Bronchial epithelial cell (primary cell): ENCODE measurements around the gene SARS1. TPM values are rescaled to one million over a fixed set of nuclear protein-coding genes. Genes with fewer than 3 reads are reported as not detected.
A peak's percentile ranks its signal among the peaks of the same experiment; 100 is the strongest.

ENCODE experiments used
- DNase-seq: peaks from one replicate; pipeline ENCODE4 v3.0.0-alpha.2; 2010; ENCODE audit warnings: low read depth
- FAIRE-seq: peaks from 2 replicates; lab custom pipeline; 2011; peaks lifted over from hg19 to GRCh38; lab: Jason Lieb, UNC
- H3K27me3 ChIP-seq: 2 replicates; pipeline ENCODE4 v1.5.1; 2011; ENCODE audit warnings: low read length; ENCODE audit not compliant: control insufficient read depth, insufficient read depth
- H3K36me3 ChIP-seq: 2 replicates; pipeline ENCODE4 v1.5.1; 2011; ENCODE audit warnings: low read length; ENCODE audit not compliant: control insufficient read depth, insufficient read depth
- H3K4me3 ChIP-seq: 2 replicates; pipeline ENCODE4 v1.5.1; 2011; ENCODE audit warnings: mild to moderate bottlenecking, low read depth, low read length, control low read depth
- CTCF ChIP-seq: IDR thresholded peaks from 2 replicates; pipeline ENCODE4 v1.5.1; 2011; ENCODE audit warnings: mild to moderate bottlenecking, moderate library complexity, low read length, control low read depth, inconsistent platforms; ENCODE audit not compliant: insufficient read depth, severe bottlenecking
- total RNA-seq: library from RNA; depleted of rRNA; stranded (reverse); fragments of >200 nt; gene quantifications from 2 replicates; pipeline ENCODE4 v1.2.1, GENCODE V29; 2014

The SARS1 gene
- total RNA-seq, 1 donor from 2014 or later = 572 TPM

DNA sequence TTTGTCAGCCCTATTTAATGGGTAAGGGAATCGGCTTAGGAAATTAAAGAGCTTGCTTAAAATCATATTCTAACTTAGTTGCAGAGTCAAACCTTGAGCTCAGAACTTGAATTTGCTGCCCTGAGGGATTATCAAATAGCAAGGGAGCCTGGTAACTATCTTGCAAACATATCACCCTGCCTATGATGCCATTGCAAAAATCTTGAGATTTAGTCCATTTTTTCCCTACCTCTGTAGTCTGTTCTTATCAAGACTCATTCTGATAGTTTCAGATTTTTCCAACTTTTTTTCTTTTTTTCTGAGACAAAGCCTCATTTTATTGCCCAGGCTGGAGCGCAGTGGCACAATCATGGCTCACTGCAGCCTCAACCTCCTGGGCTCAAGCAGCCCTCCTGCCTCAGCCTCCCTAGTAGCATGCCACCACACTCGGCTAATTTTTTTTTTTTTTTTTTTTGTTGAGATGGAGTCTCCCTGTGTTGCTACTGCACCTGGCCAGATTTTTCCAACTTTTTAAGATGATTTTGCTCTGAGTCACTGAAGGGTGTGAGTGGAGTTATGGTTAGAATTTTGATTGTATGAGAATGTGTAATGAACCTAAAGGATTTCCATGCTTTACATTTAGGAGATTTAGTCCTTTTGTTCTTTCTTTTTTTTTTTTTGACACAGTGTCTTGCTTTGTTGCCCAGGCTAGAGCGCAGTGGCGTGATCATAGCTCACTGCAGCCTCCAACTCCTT lies 12.2 kb downstream of the SARS1 start:
- FAIRE-seq = no peak
- no peaks in the 10 kb centered on the region for H3K27me3 ChIP-seq
- TF ChIP-seq CTCF = no peak
- peaks cover 25% of the 10 kb centered on the region for H3K36me3 ChIP-seq
- no peak overlapping the region for H3K4me3 ChIP-seq
- peak; percentile 76 for DNase-seq

DNA sequence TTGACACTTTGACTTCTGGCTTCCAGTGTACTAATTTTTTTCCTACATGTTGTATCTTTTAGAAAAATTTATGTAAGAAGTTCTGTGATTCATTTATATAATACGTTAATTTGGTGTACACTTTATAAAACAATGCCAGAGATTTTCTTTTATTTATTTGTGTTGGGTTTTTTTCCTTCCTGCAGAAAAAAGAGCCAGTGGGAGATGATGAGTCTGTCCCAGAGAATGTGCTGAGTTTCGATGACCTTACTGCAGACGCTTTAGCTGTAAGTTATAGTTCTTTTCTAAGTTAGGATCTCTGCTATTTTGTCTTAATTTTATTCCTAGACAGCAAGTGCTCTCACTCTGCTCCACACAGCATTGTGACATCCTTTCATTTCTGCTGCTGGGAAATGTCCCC lies 14.4 kb downstream of the SARS1 start:
- peaks cover 35% of the 10 kb centered on the region for H3K36me3 ChIP-seq
- no peak for TF ChIP-seq CTCF
- no peaks in the 10 kb centered on the region for H3K27me3 ChIP-seq
- FAIRE-seq (no peak), DNase-seq (no peak)
- no peak overlapping the region for H3K4me3 ChIP-seq

DNA sequence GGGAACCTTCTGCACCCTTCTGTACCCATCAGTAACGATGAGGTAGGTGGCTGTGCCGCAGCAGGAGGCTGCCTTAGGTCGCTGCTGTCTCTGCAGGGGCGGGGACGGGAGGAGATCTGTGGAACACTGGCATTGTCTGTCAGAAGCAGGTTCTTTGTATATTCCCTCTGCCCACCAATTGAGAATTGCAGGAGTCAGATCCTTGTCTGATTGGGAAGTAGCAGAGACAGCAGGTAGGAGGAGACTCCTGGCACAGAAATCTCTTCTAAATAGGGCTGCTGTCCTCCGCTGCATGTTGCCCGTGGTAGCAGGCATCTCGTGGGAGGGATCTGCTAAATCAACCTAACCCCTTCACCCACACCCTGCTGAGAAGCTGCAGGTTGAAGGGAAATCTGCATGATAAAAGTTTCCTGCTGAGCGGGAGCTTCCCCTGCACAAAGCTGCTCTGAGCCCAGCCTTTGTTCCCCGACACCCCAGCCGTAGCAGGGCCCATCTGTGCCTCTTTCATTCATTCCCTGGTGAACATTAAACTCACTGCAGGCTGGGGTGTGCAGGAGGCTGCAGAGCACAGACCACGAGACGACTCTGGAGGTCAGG lies 15.9 kb downstream of the SARS1 start:
- Histone ChIP-seq H3K27me3 (no peaks in the 10 kb centered on the region), H3K4me3 (no peak overlapping the region), H3K36me3 (peaks cover 35% of the 10 kb centered on the region)
- TF ChIP-seq CTCF = no peak
- FAIRE-seq (no peak), DNase-seq (no peak)

DNA sequence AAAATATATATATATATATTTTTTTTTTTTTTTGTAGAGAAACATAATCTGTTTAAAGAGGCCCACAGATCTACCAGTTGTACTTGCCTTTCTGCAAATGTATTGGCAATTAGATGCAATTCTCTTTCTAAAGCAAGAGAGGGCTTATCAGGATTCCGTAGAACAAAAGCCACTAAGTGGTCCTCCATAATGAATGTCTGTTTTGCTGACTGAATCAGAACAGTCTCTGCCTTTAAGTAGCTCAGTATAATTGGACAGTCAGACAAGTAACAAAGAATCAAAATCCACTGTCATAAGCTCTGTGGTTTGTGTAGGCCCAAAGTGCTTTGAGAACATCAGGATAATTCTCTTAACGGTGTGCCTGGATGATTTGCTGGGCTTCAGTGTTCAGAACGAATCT lies 17.3 kb downstream of the SARS1 start:
- peaks cover 46% of the 10 kb centered on the region for H3K36me3 ChIP-seq
- FAIRE-seq (no peak), DNase-seq (no peak)
- no peak for TF ChIP-seq CTCF
- no peaks in the 10 kb centered on the region for H3K27me3 ChIP-seq
- no peak overlapping the region for H3K4me3 ChIP-seq

- DNase-seq (no peak), FAIRE-seq (no peak)
- Histone ChIP-seq H3K36me3 (peaks cover 43% of the 10 kb centered on the region), H3K27me3 (no peaks in the 10 kb centered on the region), H3K4me3 (no peak overlapping the region)
- TF ChIP-seq CTCF = no peak
Measured at GRCh38 chr1:109235137-109235536, 21.4 kb downstream of the SARS1 start.
